ENCODE data around the gene PCDHA13.

GRCh38 chr5:140875085-140876065 is 6.5 kb upstream of the PCDHA13 start, which contains the start of gene PCDHA12:
- TF ChIP-seq CTCF (IDR thresholded peaks at IDR 0.05 in 8 of 11, conservative IDR thresholded peaks at IDR 0.05 in 3 of 11) (no peak), POLR2A (IDR thresholded peaks at IDR 0.05) (no peak)
